Stimulated activated CD8-positive, alpha-beta memory T cell treated with anti-CD3 and anti-CD28 coated beads, Interleukin-4, amount 100 ng/mL, for 4 hours (primary cell): ENCODE data around the gene SLC46A1.

Experiments
- DNase-seq, 2 donors: peaks; one replicate each; pipeline ENCODE4 v3.0.0-alpha.2; 2020; ENCODE audit warnings: low read depth in 2 of 2, low spot score in 1 of 2

The SLC46A1 gene

DNA sequence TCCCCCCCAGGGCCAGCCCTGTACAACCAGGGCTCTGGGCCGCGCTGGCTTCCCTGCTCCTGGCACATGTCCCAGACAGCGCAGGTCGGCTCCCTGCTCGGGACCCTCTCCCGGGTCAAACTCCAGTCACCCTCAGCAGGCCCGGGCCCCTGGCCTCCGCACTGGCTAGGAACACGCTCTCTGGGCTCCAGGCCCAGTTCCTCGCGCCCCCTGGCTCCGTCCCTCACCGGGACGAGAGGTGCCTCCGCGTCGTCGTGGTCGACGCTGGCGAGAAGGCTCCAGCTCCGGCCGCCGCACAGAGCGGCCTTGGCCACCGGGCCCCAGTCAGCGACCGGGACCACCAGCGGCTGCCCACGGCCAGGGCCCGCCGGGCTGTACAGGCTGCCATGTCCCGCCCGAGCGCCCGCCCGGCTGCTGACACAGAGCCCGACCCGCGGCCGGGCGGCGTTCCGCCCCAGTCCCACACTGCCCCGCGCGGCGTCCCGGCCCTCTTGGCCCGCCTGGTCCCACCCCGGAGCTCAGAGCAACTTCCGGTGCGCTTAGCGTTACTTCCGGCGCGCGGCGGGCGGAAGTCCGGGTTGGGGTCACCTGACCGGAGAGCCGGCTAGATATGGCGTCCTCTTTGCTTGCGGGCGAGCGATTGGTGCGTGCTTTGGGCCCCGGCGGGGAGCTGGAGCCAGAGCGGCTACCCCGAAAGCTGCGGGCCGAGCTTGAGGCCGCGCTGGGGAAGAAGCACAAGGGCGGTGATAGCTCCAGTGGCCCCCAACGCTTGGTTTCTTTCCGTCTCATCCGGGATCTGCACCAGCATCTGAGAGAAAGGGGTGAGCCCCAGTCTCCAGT is 48.7 kb downstream of the SLC46A1 start, which contains the start of gene POLDIP2:
TSS of gene POLDIP2 (minus strand) at position 467 of the 840 bp plus-strand sequence. CDS start at position 388, 79 bp downstream.
- peak; percentile 87 to 91 for DNase-seq

DNA sequence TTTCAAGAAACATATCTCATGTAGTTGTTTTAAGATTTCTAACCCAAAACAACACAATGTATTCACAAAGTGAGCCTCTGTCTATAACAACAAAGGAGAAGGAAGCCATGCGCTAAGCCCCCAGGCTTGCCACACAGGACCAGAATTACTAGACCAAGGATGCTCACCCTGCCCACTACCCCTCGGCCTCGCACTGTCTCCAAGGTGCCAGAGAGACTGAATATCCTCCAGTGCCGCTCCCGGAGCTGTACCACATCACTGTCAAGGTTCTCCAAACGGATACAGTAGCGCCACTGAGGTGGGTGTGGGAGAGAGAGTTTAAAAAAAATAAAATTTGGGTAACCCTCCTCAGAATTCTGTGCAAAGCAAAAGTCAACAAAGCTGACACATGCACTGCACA is 55.7 kb downstream of the SLC46A1 start:
- DNase-seq: no peak

DNA sequence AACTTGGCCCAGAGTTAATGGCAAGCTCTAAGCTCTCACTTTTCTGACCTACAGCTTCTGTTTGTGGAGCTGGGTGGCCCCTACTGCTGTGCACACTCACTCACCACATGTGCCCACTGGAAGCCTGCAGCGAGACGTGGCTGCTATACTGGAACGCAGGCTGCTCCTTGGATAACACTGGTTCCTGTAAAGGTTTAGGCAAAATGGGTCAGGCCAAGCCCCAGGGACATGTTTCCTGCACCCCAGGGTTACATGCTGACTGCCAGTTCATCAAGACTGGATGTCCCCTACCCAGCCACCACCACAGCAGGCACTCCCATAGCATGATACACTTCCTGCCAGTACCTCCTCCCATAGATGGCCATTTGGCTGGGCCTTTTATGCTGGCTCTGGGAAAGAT is 57.0 kb downstream of the SLC46A1 start:
- no peak for DNase-seq

DNA sequence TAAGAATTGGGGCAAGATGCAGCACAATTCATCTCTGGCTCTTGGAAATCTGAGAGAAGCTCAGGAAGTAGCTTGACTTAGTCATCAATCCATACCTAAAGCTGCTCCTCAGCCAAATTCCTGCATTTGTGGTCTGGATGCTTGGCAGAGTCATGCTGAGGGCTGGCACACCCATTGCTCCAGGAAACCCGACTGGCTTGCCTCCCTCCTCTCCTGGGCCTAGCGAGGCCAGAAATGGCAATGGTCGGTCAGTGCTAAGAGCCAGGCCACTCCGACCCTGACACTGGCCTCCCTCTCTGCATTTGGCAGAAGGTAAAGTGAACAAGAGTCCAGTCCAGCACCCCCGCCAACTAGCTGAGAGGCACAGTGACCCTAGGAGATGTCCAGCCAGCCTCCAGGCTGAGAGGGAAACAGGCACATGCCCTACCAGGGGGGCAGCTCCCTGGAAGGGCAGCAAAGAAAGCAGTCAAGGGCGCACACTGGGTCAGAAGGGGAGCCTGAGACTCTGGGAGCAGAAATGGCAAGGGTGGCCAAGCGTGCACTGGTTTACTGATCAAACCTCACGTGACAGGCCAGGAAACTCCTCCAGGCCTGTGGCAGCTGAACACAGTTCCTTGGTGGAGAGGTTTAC is 58.6 kb downstream of the SLC46A1 start:
- DNase-seq: no peak

DNA sequence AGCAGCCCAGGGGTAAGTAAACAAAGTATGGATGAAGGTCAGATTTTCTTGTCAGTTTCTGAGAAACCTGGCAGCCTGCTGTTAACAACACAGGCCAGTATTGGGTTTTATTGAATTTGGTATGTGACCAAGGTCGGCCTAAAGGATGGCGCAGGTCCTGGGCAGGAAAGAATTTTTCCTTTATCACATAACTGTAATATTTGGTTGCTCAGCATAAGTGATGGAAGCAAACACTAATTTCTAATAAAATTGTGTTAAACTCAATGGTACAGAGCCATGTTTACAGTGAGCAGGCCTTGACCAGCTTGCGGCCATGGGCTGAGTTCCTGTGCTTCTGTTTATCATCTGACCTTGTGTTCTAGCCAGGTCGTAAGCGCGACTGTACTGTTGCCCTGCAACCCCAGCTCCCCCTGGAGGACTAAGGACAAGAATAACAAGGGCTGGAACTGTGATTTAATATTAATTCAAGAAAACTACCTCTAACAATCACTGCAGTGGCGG is 59.2 kb downstream of the SLC46A1 start:
- no peak for DNase-seq

DNA sequence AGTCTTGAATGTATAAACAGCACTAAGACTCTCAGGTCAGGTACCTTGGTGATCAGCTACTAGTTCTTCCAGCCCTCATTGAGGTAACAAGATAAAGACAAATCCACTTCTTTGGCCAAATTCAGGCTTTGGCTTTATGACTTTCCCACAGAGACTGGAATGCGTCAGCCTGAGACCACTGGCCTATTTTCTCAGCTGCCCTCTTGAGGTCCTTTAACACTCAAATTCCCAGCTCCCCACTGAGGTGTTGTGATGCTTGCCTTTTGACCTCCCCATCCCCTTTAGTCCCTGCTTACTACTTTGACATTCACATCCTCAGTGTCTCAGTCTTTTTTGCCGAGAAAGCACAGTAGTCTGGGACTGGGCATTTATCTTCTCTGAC is 59.8 kb downstream of the SLC46A1 start:
- DNase-seq: no peak

DNA sequence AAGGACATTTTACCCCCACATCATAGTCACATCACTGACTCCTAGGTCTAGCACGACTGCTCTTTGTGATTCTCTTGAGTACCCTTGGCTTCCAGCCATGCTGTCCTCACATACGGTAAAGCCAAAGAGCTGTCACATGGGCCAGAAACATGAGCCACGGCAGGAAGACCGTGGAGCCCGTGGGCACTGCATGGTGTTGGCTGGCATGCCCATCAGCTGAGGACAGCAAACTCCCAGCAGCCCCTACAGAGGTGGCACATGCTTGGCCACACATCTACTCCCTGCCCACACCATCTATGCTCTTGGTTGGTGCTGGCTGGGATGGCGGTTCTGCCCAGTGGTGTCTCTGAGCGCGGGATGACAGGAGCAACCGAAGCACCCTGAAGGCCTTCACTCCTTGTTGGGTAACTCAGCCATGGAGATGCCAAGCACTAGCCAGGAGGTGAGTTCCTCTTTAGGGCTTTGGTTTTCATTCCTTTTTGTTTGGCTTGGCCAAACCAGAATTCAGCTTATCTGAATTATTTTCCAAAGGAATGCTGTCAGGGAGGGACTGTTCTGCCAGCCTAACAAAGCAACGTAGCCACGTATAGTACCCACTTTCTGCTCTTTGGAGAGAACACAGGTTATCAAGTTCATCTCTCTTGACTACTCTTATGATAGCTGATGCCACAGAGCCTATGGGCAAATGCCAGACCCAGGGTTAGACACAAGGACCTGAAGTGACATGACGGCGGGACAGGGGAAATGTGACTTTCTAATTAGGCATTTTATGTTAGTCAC is 60.4 kb downstream of the SLC46A1 start:
- no peak for DNase-seq
